ENCODE measurements around the gene FAM83G.
"Not testable (repeated sequence)": the region's sequence is repeated elsewhere in the genome, so short reads cannot be mapped to it uniquely, and the experiment has no call there.

The FAM83G gene

DNA sequence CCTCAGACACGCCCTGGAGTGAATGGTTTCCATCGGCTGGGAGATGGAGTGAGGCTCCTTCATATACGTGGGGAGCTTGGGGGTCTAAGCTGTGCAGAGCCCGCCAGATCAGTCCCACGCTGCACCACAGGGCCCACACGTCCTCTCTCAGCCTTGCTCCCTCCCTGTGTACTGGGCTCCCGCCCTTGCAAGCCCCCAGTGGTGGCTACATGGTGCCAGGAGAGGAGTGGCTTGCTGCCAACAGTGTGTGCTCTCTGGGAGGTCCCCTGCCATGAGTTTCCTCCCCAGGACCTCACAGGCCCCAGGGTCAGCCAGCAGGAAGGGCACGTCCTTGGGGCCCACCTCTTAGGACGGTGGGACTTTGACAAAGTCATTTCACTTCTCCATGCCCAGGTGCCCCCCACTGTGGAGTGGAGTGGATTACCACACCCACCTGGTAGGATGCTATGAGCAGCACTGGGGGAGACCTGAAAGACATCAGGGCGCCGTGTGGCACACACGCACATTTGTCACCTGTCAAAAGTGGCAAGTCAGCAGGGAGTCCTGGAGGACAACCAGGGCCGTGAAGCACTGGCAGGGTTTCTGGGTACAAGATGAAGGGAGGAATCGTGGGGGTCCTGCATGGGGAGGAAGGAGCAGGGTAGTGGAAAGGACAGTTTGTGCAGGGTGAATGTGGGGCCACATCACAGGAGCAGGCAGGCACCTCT is 38.9 kb downstream of the FAM83G start:
- DNase-seq: no peak

DNA sequence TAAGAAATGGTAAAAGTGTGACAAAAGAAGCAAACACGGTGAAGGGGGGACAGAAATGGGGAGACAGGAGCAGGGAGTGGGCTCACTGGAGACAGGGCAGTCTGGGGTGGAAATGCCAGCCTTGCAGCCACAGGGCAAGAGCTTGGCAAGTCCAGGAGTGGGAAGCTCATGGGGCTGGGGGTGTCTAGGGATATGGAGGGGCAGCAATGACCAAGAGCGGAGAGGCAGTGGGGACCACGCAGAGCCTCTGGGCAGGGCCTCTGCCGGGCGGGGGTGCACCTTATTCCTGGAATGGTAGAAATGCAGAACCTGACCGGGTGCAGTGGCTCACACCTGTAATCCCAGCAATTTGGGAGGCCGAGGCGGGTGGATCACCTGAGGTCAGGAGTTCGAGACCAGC is 40.0 kb downstream of the FAM83G start:
- no peak for DNase-seq

DNA sequence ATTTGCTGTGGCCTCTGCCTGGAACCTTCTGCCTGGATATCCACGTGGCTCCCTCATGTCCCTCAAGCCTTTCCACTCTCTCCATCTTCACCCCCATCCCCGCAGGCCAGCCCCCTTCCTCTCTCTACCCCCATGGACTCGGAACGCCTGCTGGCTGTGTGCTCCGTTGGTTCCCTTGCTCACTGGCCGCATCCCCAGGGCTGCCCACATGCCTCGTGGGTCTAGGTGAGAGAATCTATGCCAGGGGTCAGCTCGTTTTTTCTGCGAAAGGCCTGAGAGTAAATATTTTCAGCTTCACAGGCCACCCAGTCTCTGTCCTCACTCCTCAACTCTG is 40.6 kb downstream of the FAM83G start:
- DNase-seq: no peak

DNA sequence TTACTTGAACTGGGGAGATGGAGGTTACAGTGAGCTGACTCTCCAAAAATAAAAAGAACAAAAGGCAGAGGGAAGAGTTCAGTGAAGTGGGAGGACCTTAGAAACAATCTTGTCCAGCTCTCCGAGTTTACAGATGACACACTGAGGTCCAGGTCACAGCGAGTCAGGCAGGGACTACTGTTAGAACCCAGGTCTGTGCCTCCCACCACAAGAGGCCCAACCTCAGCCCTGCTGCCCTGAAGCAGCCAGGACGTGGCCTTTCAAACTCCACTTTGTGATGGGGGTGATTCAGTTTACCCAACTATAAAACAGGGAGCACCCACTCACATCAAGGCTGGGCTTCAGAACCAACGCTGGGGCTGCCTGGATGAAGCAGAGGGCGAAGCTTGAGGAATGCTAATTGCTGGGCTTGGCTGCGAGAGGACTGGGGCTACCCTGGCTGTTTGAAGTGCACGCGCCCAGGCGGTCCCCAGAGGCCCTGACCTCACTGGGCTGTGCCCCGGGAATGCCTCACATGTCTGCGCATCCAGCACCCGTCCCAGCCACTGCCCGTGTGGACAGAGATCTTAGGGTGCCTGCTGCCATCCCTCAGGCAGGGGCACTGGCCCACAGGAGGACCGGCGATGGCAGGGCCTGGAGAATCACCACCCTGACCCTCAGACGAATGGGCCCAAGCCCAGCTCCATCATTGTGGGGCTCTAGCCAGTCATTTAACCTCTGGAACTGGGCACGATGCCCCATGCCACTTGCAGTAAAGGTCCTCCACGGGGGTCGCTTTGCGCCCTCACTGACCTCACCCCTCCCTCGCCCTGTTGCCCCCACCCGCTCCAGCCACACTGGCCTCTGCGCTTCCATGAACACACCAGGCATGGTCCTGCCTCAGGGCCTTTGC is 41.2 kb downstream of the FAM83G start:
- no peak for DNase-seq

DNA sequence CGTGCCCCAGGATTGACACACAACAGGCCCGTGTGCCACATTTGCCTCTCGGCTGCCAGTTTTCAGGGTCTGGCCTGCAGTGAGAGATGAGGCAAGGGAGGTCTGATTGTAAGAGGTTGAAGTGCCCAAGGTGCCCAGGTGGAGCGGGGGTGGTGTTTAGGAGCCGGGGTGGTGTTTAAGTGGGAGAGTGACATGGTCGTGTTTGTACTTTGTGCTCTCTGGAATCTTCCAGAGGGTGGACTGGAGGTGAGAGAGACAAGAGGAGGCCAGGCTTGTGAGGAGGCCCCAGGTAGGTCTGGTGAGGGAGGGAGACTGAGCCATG is 42.1 kb downstream of the FAM83G start:
- no peak for DNase-seq

DNA sequence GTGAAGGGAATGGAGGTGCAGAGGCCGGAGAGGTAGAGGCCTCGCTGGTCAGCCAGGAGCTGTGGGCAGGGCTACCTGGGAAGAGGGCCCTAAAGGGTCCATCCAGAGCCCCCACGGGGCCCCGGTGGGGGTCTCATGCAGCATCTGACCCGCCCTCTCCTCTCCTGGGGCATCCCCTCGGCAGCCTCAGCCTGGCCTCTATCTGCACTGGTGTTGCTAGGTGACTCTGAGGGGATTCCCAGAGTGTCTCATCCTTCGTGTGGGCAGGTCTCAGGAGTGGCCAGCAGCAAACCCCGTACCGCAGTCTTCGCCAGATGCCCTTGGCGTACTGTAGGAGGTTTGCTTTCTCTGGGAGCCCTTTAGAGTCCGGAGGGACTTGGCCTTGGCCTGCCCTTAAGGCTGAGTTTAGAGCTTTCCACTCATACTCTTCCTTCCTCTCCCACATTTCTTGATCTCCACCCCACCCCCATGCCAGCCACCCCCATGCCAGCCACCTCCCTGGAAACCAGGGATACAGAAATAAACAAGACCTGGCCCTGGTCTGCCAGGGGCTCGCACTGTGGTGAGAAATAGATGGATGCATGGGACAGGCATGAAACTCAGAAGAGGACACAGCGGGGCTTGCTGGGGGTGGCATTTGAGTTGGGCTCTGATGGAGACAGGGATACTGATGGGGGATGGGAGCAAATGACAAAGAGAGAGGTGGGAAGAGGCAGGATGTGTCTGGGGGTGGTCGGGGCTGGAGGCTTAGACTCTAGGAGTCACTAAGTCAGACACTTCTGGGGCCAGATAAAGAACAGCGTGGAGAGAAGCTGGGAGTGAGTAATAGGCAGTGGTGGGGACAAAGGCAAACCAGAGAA is 42.7 kb downstream of the FAM83G start:
- peak; percentile 52 for DNase-seq

DNA sequence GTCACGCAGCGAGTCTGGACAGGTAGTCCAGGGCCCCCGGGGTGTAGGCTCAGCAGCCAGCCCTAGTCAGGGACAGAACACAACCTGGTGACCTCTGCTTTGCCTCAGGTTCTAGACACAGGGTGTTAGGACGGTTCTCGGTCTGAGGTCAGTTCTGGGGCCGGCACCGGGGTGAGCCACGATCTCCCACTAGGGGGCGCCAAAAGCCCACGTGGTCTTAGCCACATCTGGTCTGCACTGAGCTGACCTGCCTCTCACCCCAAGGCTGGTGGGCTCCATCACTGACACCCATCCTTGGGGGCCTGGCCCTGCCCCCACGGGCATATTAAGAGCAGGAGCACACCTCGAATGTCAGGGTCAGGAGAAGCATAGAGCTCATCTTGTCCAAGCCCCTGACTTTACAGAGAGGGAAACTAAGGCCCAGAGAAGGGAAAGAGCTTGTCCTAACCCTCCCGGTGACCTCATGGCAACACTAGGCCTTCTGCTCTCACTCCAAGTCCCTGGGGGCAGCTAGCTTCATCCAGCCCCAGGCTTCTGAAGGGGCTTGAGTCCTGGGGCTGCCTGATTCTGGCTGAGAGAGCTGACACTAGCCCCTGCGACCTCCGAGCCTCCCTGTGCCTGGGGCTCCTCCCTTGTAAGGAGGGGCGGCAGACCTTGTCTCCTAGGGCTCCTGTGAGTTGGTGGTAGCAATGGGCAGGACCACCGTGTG is 43.6 kb downstream of the FAM83G start:
- DNase-seq: peak; percentile 49

DNA sequence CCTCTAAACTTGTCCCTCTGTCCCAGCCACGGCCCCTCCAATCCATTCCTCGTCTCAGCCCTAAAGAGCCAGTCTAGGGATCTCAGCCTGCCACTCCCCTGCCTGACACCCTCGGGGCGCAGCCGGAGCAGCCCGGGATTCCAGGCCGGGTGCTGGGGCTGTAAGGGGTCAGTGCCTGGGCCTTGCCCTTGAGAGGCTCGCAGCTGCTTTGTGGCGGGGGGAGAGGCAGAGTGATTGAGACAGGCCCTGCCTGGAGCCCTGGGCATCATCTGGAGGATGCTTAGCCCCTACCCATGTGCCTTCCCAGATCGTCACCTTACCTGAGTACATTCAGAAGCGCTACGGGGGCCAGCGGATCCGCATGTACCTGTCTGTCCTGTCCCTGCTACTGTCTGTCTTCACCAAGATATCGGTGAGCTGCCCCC is 44.3 kb downstream of the FAM83G start:
- no peak for DNase-seq

DNA sequence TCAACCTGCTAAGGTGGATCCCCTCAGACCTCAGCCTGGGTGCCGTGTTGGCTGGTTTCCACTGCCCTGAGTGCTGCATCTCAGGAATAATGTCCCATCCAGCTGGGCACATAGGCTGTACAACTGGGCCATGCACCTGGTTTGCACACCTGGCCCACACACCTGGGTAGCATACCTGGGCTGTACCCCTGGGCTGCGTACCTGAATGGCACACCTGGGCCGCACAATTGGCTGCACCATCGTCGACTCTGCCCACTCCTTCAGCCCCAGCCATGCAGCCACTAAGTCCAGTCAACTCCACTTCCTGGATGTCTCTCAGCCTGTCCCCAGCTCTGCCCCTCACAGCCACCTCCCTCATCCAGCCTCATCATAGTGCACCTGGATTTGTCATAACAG is 44.7 kb downstream of the FAM83G start:
- DNase-seq: no peak

DNA sequence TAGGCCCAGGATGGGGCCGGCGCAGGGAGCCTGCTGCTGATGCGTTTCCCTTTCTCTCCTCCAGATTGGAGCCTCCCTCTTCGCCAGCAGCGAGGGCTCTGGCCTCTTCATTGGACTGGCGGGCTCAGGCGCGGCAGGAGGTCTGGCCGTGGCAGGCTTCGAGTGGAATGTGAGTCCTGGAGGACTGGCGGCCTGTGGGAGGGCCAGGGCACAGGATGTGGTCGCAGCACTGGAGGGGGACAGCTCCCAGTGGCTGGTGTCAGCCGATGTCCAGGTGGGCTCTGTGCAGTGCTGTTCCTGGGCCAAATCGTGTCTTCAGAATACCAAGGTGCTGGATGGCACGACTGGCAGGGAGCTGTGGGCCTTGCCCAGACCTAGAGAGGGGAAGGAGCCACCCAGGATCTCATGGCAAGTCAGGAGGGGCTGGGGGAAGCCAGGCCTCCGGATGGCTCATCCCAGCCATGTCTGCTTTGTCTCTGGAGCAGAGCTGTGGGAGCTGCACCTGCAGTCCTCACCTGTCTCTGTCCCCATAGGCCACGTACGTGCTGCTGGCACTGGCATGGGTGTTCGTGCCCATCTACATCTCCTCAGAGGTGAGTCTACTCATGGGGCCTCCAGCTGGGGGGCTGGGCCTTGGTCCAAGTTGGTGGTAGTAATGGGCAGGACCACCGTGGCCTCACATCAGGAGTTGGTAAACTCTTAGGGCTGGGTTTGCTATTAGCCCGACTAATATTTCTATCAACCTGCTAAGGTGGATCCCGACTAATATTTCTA is 45.3 kb downstream of the FAM83G start:
- DNase-seq: no peak

DNA sequence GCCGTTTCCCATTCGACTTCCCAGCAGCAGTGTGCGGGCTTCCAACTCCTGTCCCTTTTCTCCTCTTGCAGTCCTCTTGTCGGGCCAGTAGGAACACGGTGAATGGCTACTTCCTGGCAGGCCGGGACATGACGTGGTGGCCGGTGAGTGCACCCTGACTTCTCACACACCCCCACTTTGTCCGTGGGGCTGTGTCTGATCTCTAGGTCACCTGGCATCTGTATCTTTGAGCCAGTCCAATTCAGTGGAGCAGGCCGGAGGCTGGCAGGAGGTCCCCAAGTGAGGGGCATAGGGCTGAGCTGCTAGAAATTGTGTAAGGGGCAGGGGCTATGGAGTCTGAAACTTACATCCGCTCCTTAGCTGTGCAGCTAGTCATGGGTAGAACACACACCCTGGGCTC is 46.0 kb downstream of the FAM83G start:
- DNase-seq: no peak

DNA sequence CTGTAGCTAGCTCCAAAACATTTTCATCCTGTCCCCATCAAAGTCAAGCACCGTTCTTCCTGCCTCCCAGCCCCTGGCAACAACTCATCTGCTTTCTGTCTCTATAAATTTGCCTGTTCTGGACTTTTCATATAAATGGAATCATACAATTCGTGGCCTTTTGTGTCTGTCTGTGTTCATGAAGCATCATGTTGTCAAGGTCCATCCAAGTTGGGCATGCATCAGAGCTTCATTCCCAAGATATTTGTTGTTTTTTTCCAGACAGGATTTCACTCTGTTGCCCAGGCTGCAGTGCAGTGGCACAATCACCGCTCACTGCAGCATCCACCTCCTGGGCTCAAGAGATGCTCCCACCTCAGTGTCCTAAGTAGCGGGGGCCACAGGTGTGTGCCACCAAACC is 46.7 kb downstream of the FAM83G start:
- no peak for DNase-seq

DNA sequence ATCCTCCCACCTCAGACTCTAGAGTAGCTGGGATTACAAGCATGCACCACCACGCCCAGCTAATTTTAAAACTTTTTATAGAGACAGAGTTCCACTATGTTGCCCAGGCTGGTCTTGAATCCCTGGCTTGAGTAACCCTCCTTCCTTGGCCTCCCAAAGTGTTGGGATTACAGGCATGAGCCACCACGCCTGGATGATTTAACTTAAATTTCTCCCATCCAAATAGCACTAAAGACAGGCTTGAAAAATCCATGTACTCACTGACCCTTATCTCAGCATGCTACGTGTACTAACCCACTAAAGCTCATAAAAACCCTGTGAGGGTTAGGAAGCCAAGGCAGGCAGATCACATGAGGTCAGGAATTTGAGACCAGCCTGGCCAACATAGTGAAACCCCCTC is 48.0 kb downstream of the FAM83G start:
- DNase-seq: no peak

DNA sequence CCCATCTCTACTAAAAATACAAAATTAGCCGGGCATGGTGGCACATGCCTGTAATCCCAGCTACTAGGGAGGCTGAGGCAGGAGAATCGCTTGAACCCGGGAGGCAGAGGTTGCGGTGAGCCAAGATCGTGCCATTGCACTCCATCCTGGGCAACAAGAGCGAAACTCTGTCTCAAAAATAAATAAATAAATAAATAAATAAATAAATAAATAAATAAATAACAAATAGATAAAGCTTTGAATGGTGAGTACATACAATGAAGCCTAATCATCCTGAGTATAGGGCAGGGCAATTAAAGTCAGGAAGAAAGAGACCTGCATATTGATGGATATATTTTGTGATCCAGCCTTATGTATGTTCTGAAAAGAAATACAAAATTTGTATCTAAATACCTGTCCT is 48.5 kb downstream of the FAM83G start:
- not testable (repeated sequence) for DNase-seq

DNA sequence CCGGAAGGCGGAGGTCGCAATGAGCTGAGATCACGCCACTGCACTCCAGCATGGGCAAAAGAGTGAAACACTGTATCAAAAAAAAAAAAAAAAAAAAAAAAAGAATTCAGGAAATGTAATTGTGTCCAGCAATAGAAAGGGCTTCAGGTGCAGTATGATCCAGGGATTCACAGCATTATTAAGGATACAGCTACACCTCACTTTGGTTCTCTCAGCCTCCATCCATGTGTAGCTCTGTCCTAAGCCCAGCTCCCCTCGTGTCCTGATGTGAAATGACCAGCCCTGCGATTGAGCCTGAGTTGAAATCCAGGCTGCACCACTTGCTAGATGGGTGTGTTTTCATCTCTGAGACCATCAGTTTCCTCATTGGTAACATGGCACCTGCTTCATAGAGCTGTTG is 49.6 kb downstream of the FAM83G start:
- DNase-seq: no peak

DNA sequence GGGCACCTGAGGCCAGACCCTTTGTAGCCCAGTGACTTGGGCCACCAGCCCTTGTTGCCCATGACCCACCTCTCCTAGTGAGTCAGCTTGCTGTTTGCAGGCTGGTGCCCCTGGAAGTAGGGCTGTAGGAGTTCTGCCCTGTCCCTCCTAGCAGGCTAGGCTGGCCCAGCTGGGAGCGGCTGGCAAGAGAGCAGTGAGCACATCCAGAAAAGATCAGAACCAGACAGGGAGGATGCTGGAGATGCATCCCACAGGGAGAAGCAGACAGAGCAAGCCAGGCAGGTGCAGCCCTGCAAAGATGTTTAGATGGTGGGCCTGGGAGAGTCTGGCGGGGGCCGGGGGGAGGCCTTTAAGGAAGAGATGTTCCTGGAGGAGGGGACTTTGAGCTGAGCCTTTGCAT is 50.2 kb downstream of the FAM83G start:
- no peak for DNase-seq

DNA sequence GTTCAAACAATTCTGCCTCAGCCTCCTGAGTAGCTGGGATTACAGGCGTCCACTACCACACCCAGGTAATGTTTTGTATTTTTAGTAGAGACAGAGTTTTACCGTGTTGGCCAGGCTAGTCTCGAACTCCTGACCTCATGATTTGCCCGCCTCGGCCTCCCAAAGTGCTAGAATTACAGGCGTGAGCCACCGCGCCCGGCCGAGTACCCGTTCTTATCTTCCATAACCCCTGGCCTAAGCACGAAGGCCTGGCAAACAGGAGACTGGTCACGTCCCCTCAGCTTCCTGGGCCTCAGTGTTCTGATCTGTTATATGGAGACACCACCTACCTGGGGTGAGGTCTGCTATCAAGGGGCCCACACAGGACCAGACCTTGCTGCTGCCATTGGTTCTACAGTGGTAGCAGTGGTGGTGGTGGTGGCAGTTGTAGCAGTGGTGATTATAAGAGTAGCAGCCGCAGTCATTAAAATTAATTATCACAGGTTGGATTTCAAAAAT is 51.3 kb downstream of the FAM83G start:
- no peak for DNase-seq

DNA sequence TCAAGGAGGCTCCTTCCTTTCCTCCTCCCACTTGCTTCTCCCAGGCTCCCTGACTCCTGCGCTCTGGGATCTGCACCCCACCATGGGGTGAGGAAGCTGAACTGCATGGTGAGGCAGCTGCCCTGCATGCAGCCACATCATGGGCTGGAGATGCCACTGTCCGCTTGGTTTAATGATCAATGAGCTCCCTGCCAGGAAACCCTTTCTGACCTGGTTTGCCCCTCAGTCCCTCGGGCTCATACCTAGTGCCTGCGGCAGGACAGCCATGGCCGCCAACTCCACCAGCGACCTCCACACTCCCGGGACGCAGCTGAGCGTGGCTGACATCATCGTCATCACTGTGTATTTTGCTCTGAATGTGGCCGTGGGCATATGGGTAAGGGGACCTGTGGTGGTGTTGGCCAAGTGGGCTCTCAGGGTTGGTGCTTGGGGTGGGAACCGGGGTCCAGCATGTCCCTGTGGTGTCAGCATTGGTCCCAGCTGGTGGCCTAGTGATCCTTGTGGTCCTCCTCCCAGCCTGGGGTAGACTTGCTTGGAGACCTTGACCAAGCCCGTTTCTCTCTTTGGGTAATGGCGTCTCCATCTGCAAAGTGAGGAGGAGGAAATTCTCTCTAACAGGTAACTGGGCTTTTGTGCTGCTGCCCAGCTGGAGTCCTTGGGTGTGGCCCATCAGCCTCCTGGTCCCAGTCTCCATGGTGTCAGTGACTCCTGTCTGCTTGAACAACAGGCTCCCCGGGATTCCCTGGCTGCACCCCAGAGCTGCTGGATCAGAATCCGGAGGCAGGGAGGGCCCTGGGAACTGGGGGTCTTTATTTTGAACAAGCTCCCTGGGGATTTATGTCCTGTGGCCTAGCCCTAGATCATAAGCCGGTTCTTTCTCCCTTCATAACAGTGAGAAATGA is 52.4 kb downstream of the FAM83G start, which contains the start of gene SLC5A10:
Gene SLC5A10 (plus strand): TSS at position 225 of the 902 bp plus-strand sequence. CDS start 41 bp downstream, at position 266.
- no peak for DNase-seq

DNA sequence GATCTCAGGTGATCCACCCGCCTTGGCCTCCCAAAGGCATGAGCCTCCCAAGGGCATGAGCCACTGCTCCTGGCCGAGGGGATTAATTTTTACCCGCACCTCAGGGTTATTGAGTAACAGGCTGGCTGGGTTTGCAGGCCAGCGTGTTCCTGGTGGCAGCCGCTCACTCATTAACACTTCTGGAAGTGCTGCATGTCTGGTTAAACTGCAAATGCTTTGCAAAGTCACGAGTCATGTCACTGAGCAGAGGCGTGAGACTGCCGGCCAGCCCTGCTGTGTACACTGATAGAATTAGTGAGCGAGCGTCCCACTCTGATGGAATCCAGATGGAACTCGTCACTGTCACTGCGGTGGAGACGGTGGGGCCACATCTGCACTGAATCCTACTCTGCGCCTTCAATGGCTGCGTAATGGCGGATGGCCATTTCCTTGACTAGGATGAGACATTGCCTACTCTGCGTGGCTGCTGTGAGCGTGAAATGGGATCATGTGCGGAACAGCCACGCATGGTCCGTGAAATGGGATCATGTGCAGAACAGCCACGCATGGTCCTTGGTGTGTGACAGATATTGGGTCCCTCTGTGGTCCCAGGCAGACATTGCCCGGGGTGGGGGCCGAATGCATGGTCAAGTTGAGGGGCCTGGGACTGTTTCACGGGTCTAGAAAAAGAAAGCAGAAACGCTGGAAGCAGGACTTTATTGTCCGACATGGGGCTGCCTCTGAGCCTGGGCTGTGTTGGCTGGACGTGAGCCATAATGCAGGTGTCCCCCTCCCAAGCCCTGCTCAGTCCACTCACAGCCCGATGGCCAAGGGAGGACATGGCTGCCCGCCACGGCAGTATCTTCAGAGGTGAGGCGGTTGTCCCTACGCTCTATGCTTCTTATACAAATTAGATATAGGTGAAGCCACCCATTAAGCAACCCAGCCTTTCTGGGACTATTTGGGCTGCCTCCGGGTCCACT is 53.3 kb downstream of the FAM83G start:
- DNase-seq: no peak

DNA sequence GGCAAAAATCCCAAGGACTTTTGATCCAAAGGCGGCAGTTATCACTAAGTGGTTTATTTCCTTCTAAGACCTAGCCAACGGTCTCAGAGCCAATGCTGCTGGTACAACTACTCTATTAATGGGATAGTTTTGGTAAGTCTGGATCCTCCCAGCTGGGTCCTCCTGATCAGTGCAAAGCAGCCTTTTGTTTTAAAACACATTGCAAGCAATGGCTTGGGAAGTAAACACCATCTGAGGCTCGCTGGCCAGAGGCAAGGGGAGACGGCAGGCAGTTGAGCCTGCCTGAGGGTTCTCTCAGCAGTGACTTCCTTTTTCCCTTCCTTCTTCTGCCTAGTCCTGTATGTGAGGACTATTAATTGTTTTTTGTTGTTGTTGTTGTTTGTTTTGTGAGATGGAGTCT is 54.2 kb downstream of the FAM83G start:
- DNase-seq: no peak

All from T1000 (cell line).